K562 treated with DMSO at 1 percent for 48 hours (cell line): ENCODE data around the gene CHRNA9. TPM values are rescaled to one million over a fixed set of nuclear protein-coding genes. Genes with fewer than 3 reads are reported as not detected.

Source experiments
- total RNA-seq: library from RNA; unstranded; fragments of 300-600 nt; gene quantifications from 2 replicates; pipeline ENCODE4 v1.2.3, GENCODE V29; 2022; ENCODE audit warnings: low replicate concordance; ENCODE audit errors: extremely low read depth

Gene CHRNA9
- not detected in 2 replicates for total RNA-seq

GRCh38 chr4:40334591-40335524 lies at the start of gene CHRNA9:
Gene CHRNA9, plus strand, starts transcription at chr4:40335333. Its CDS starts 135 bp downstream, at chr4:40335468.

Other genes starting within 250 kb of the CHRNA9 start
- not detected in 2 replicates for gene RHOH, start 138.3 kb upstream of the CHRNA9 start, total RNA-seq